ENCODE data around the gene ZNF275.
"Not testable (repeated sequence)": the region's sequence is repeated elsewhere in the genome, so short reads cannot be mapped to it uniquely, and the experiment has no call there.

ZNF275 gene

GRCh38 chrX:153382563-153383482, 48.9 kb downstream of the ZNF275 start:
- TF ChIP-seq Cebpa-rat (IDR thresholded peaks at IDR 0.05) = no peak
- Histone ChIP-seq H3K36me3 (no peaks in the 10 kb centered on the region), H3K9ac (no peak overlapping the region), H3K4me1 (0 out of 2 replicates have a peak, but pooled peaks cover 13% of the 10 kb centered on the region), H3K4me3 (no peak overlapping the region), H3K27ac (no peak overlapping the region), H3K9me3 (peaks cover 17% of the 10 kb centered on the region), H3K27me3 (peaks cover 28% of the 10 kb centered on the region), H3K4me2 (no peak overlapping the region), H4K20me1 (peaks cover 10% of the 10 kb centered on the region; the same call in 1 of the 2 replicates)

- Histone ChIP-seq H3K4me3 (no peak overlapping the region), H3K4me1 (0 out of 2 replicates have a peak, but pooled peaks cover 13% of the 10 kb centered on the region), H3K27ac (no peak overlapping the region), H3K36me3 (no peaks in the 10 kb centered on the region), H3K9ac (no peak overlapping the region), H3K27me3 (peaks cover 13% of the 10 kb centered on the region), H3K9me3 (peaks cover 18% of the 10 kb centered on the region), H3K4me2 (no peak overlapping the region), H4K20me1 (peaks cover 10% of the 10 kb centered on the region; the same call in 1 of the 2 replicates)
- TF ChIP-seq Cebpa-rat (IDR thresholded peaks at IDR 0.05) = no peak
These were observed 50.4 kb downstream of the ZNF275 start for GRCh38 chrX:153384390-153384789.

- H3K9ac ChIP-seq, H3K4me3 ChIP-seq, H3K27ac ChIP-seq, H3K27me3 ChIP-seq, H3K36me3 ChIP-seq, H3K4me2 ChIP-seq: not testable (repeated sequence)
- peaks cover 10% of the 10 kb centered on the region; the same call in 1 of the 2 replicates for H4K20me1 ChIP-seq
- 0 out of 2 replicates have a peak, but pooled peaks cover 13% of the 10 kb centered on the region for H3K4me1 ChIP-seq
- peaks cover 24% of the 10 kb centered on the region for H3K9me3 ChIP-seq
These were observed 51.0 kb downstream of the ZNF275 start for GRCh38 chrX:153384973-153385372.

GRCh38 chrX:153386097-153386496, 52.1 kb downstream of the ZNF275 start:
- peaks cover 35% of the 10 kb centered on the region for H3K9me3 ChIP-seq
- H3K27ac ChIP-seq = no peak overlapping the region
- no peak overlapping the region for H3K4me3 ChIP-seq
- H3K4me2 ChIP-seq = no peak overlapping the region
- H3K4me1 ChIP-seq = 0 out of 2 replicates have a peak, but pooled peaks cover 12% of the 10 kb centered on the region
- no peaks in the 10 kb centered on the region for H3K36me3 ChIP-seq
- H3K9ac ChIP-seq = no peak overlapping the region
- H4K20me1 ChIP-seq = peaks cover 2% of the 10 kb centered on the region; the same call in 1 of the 2 replicates
- no peaks in the 10 kb centered on the region; the same call in 1 of the 2 replicates for H3K27me3 ChIP-seq
- no peak for TF ChIP-seq Cebpa-rat (IDR thresholded peaks at IDR 0.05)

- Histone ChIP-seq H4K20me1 (no peaks in the 10 kb centered on the region), H3K4me1 (no peaks in the 10 kb centered on the region), H3K9me3 (peaks cover 47% of the 10 kb centered on the region), H3K27ac (no peak overlapping the region), H3K4me3 (no peak overlapping the region), H3K4me2 (no peak overlapping the region), H3K9ac (no peak overlapping the region), H3K36me3 (no peaks in the 10 kb centered on the region), H3K27me3 (no peaks in the 10 kb centered on the region)
- no peak for TF ChIP-seq Cebpa-rat (IDR thresholded peaks at IDR 0.05)
These were observed 53.4 kb downstream of the ZNF275 start for GRCh38 chrX:153387345-153387744.

GRCh38 chrX:153387987-153388721, 54.2 kb downstream of the ZNF275 start:
- no peaks in the 10 kb centered on the region for H3K4me1 ChIP-seq
- no peak overlapping the region for H3K4me2 ChIP-seq
- H4K20me1 ChIP-seq = no peaks in the 10 kb centered on the region
- TF ChIP-seq Cebpa-rat (IDR thresholded peaks at IDR 0.05) = no peak
- H3K27me3 ChIP-seq = no peaks in the 10 kb centered on the region
- peaks cover 48% of the 10 kb centered on the region for H3K9me3 ChIP-seq
- H3K4me3 ChIP-seq = no peak overlapping the region
- no peak overlapping the region for H3K27ac ChIP-seq
- no peak overlapping the region for H3K9ac ChIP-seq
- no peaks in the 10 kb centered on the region for H3K36me3 ChIP-seq

- H3K36me3 ChIP-seq = no peaks in the 10 kb centered on the region
- H3K4me1 ChIP-seq = peaks cover 2% of the 10 kb centered on the region
- TF ChIP-seq Cebpa-rat (IDR thresholded peaks at IDR 0.05) = no peak
- H3K4me2 ChIP-seq = no peak overlapping the region
- no peak overlapping the region for H3K27ac ChIP-seq
- no peak overlapping the region for H3K4me3 ChIP-seq
- no peaks in the 10 kb centered on the region for H4K20me1 ChIP-seq
- H3K9ac ChIP-seq = no peak overlapping the region
- H3K9me3 ChIP-seq = peaks cover 41% of the 10 kb centered on the region
- no peaks in the 10 kb centered on the region for H3K27me3 ChIP-seq
These were observed 54.9 kb downstream of the ZNF275 start for GRCh38 chrX:153388722-153389459.

GRCh38 chrX:153389460-153389768, 55.5 kb downstream of the ZNF275 start:
- H4K20me1 ChIP-seq, H3K36me3 ChIP-seq, H3K4me2 ChIP-seq, H3K9ac ChIP-seq, H3K27me3 ChIP-seq, H3K4me3 ChIP-seq, H3K4me1 ChIP-seq, H3K27ac ChIP-seq: not testable (repeated sequence)
- H3K9me3 ChIP-seq = peaks cover 39% of the 10 kb centered on the region

- Histone ChIP-seq H3K4me2 (no peak overlapping the region), H3K36me3 (no peaks in the 10 kb centered on the region), H3K4me3 (no peak overlapping the region), H4K20me1 (no peaks in the 10 kb centered on the region; the same call in 1 of the 2 replicates), H3K9me3 (peaks cover 39% of the 10 kb centered on the region), H3K27me3 (0 out of 2 replicates have a peak, but pooled peaks cover 3% of the 10 kb centered on the region), H3K9ac (no peak overlapping the region), H3K27ac (no peak overlapping the region), H3K4me1 (peaks cover 38% of the 10 kb centered on the region)
- TF ChIP-seq Cebpa-rat (IDR thresholded peaks at IDR 0.05) = no peak
These were observed 58.8 kb downstream of the ZNF275 start for GRCh38 chrX:153392642-153393321.

All from BLaER1 (cell line).